Measurements from ENCODE around the gene ALDH8A1. TPM values are rescaled to one million over a fixed set of nuclear protein-coding genes. Genes with fewer than 3 reads are reported as not detected.

Gene ALDH8A1
- total RNA-seq, 2 donors from 2014 or later: 0.42 to 5.8 TPM

DNA sequence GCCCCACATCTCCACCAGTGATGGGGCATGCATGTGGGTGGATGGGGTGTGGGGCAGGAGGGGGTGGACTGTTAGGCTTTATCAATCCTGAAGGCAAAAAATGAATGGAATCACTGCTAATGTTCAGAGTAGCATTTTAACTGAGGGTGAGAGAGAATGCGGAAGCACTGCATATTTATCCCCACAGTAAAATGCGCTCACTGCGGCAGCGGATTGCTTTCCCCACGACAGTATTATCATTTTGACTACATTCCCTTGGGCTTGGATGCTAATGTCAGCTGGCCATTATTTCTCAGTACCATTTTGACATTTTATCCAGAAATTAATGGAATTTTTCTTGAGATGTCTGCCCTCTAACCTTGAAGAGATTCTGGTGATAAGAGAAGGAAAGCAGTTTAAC lies 13.4 kb downstream of the ALDH8A1 start:
- DNase-seq (ENCODE audit: low spot score) (no peak), ATAC-seq (ENCODE audit: insufficient number of reproducible peaks, low FRiP score, low read depth) (no peak)
- no peak overlapping the region for H3K4me3 ChIP-seq
- H3K27ac ChIP-seq: no peak overlapping the region
- TF ChIP-seq, protein P1, sequence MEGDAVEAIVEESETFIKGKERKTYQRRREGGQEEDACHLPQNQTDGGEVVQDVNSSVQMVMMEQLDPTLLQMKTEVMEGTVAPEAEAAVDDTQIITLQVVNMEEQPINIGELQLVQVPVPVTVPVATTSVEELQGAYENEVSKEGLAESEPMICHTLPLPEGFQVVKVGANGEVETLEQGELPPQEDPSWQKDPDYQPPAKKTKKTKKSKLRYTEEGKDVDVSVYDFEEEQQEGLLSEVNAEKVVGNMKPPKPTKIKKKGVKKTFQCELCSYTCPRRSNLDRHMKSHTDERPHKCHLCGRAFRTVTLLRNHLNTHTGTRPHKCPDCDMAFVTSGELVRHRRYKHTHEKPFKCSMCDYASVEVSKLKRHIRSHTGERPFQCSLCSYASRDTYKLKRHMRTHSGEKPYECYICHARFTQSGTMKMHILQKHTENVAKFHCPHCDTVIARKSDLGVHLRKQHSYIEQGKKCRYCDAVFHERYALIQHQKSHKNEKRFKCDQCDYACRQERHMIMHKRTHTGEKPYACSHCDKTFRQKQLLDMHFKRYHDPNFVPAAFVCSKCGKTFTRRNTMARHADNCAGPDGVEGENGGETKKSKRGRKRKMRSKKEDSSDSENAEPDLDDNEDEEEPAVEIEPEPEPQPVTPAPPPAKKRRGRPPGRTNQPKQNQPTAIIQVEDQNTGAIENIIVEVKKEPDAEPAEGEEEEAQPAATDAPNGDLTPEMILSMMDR (IDR thresholded peaks at IDR 0.05): no peak
- H3K36me3 ChIP-seq: no peaks in the 10 kb centered on the region
- H3K27me3 ChIP-seq (replicated peaks; ENCODE audit: insufficient read depth): no peaks in the 10 kb centered on the region
- no peaks in the 10 kb centered on the region for H3K4me1 ChIP-seq (ENCODE audit: control insufficient read depth in 1 of 2, low read depth in 2 of 2)
- H3K9me3 ChIP-seq: no peaks in the 10 kb centered on the region

DNA sequence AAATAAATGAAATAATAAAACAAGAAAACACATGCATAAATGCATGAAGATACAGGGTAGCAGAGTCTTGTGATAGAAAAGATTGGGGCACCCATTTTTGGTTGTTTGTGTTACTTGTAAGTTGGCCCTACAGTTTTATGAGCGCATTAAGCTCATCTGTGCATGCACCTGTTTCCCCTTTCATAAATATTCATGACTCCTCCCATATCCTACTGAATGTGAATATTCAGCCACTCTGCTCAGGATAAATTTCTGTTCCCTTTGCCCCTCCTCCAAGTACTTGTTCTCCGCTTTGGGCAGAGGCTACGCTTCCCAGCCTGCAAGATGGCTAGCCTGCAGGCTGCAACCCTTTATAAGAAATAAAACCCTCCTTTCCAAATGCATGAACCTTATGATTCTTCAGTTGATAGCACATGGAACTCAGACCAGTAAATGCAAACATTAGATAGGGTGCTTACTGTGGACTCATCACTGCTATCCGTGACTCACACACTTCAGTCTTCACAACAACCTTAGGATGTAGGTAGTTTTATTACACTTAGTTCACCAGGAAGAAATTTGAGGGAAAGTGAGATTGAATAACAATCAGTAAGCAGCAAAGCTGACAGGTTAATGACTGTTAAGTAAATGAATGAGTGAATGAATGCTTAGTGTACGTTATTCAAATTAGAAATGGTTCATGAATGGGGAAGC lies 15.0 kb downstream of the ALDH8A1 start:
- ATAC-seq (ENCODE audit: insufficient number of reproducible peaks, low FRiP score, low read depth) (no peak), DNase-seq (ENCODE audit: low spot score) (no peak)
- no peak overlapping the region for H3K27ac ChIP-seq
- no peaks in the 10 kb centered on the region for H3K4me1 ChIP-seq (ENCODE audit: control insufficient read depth in 1 of 2, low read depth in 2 of 2)
- H3K27me3 ChIP-seq (replicated peaks; ENCODE audit: insufficient read depth): no peaks in the 10 kb centered on the region
- no peaks in the 10 kb centered on the region for H3K36me3 ChIP-seq
- TF ChIP-seq, protein P1 (IDR thresholded peaks at IDR 0.05): no peak
- no peaks in the 10 kb centered on the region for H3K9me3 ChIP-seq
- no peak overlapping the region for H3K4me3 ChIP-seq

DNA sequence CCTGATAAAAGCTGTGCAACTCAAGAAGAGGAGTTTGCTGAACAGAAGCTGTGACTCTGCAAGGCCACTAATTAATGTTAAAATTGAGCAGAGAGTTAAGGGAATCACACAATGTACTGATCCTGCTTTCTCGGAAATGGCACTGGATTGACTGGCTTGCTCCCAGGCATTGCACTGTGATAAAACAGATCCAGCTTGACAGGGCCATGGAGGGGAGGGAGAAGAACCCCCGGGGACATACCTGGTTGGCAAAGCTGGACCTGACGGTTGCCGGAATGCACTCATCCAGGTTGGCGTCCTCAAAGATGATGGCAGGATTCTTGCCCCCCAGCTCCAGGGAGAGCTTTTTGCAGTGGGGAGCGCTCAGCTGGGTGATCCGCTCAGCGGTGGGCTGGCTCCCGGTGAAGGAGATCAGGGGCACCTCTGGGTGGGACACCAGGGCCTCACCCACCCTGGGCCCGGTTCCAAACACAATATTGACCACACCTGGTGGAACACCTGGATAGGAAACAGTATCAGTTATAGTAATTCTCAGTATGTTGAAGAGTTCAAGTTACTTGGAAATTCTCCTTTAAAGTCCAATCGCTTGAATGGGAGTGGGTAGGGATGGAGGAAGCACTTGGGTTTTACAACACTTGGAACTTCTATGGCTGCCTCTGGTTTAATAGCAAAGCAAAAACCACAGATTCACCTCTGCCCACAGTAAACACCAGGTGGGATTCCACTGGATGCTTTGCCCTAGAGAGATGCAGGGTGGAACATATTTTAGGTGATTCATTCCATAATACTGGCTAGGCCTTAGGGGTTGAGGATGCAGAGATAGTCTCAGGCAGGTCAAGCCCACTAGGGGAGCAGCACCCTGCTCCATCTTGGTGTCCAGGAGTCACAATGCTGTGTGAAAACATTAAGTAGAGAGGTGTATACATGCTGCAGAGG lies 17.1 kb downstream of the ALDH8A1 start:
- no peaks in the 10 kb centered on the region for H3K36me3 ChIP-seq
- no peak overlapping the region for H3K27ac ChIP-seq
- ATAC-seq (ENCODE audit: insufficient number of reproducible peaks, low FRiP score, low read depth): no peak

DNA sequence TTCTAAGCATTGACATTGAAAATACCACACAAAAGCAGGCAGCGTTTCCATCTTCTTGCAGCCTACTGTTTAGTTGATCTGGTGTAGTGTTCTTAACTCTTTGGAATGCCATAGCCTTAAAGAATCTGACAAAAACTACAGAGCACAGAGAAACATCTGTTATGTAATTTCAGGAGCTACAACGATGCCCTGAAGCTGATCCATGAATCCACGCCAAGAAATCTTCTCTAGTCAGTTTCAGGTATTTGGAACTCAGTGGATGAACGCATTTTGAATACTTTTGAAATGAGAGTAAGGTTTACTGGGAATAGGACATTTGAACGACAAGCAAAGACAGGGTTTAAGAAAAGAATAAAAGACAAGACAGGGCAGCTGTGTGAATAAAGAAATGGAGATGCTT lies 17.8 kb downstream of the ALDH8A1 start:
- H3K27ac ChIP-seq: no peak overlapping the region
- H3K36me3 ChIP-seq: no peaks in the 10 kb centered on the region
- no peaks in the 10 kb centered on the region for H3K27me3 ChIP-seq (replicated peaks; ENCODE audit: insufficient read depth)
- TF ChIP-seq, protein P1 (IDR thresholded peaks at IDR 0.05): no peak
- DNase-seq (ENCODE audit: low spot score) (no peak), ATAC-seq (ENCODE audit: insufficient number of reproducible peaks, low FRiP score, low read depth) (no peak)
- H3K9me3 ChIP-seq: no peaks in the 10 kb centered on the region
- H3K4me3 ChIP-seq: no peak overlapping the region
- H3K4me1 ChIP-seq (ENCODE audit: control insufficient read depth in 1 of 2, low read depth in 2 of 2): no peaks in the 10 kb centered on the region

More for the DNA sequence above, 17.1 kb downstream of the ALDH8A1 start:
- Histone ChIP-seq H3K27me3 (replicated peaks; ENCODE audit: insufficient read depth) (no peaks in the 10 kb centered on the region), H3K4me3 (no peak overlapping the region), H3K9me3 (no peaks in the 10 kb centered on the region), H3K4me1 (ENCODE audit: control insufficient read depth in 1 of 2, low read depth in 2 of 2) (no peaks in the 10 kb centered on the region)
- TF ChIP-seq, protein P1 (IDR thresholded peaks at IDR 0.05): no peak
- no peak for DNase-seq (ENCODE audit: low spot score)

DNA sequence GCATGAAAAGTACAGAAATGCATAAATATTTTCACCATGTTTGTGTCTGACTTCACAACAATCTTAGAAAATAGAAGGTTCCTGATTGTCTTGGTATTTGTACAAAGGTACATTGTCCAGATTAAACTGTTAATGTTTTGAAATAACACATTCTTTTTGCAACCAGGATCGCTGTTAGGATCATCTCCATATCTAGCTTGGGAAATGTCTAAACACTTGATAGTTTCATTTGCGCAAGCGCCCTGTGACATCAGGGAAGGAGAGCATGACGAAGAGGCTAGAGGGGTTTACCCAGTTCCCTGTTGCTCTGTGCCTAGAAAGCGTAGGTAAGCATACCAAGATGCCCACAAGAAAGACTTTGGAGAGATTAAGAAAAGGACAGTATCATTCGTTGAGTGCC lies 19.4 kb downstream of the ALDH8A1 start:
- Histone ChIP-seq H3K27me3 (replicated peaks; ENCODE audit: insufficient read depth) (no peaks in the 10 kb centered on the region), H3K4me3 (no peak overlapping the region), H3K36me3 (no peaks in the 10 kb centered on the region), H3K9me3 (no peaks in the 10 kb centered on the region), H3K4me1 (ENCODE audit: control insufficient read depth in 1 of 2, low read depth in 2 of 2) (no peaks in the 10 kb centered on the region), H3K27ac (no peak overlapping the region)
- ATAC-seq (ENCODE audit: insufficient number of reproducible peaks, low FRiP score, low read depth) (no peak), DNase-seq (ENCODE audit: low spot score) (no peak)
- TF ChIP-seq, protein P1 (IDR thresholded peaks at IDR 0.05): no peak
